HepG2 (cell line): ENCODE results near the gene MAP4K3. TPM values are rescaled to one million over a fixed set of nuclear protein-coding genes. Genes with fewer than 3 reads are reported as not detected.
A peak's percentile ranks its signal among the peaks of the same experiment; 100 is the strongest.

Source experiments
- ATAC-seq: fragments of 200-7000 bp; cut with Tn5 transposase; 3 replicates; pipeline ENCODE4 v1.9.1; 2020; ENCODE audit warnings: mild to moderate bottlenecking, moderate library complexity
- BruUV-seq: library from RNA; stranded (reverse); fragments of 400-500 nt; replicated peaks from 2 replicates; lab custom pipeline; 2021; lab: Mats Ljungman, UMichigan
- CTCF ChIA-PET: fragments of 300-600 bp; formaldehyde crosslinking; extraction: SDS; loops from one replicate; lab custom pipeline; 2021; ENCODE audit warnings: low total read pairs, inconsistent platforms, low intra/inter-chr PET ratio; lab: Yijun Ruan, JAX
- POLR2A ChIA-PET: fragments of 350-600 bp; sonication (Branson Sonifier 250); formaldehyde crosslinking; loops from one replicate; lab custom pipeline; 2020; ENCODE audit warnings: antibody characterized with exemption, inconsistent platforms; lab: Yijun Ruan, JAX
- DNase-seq: peaks from one replicate; pipeline ENCODE4 v3.0.0-alpha.2; 2015; ENCODE audit warnings: low spot score
- FAIRE-seq: peaks from 3 replicates; lab custom pipeline; 2011; peaks lifted over from hg19 to GRCh38; lab: Jason Lieb, UNC
- H2AFZ ChIP-seq: one replicate; pipeline ENCODE4 v1.6.1; 2011; ENCODE audit warnings: low read length, inconsistent platforms
- H3K27ac ChIP-seq: fragments of 300-600 bp; 3 replicates; pipeline ENCODE4 v1.8.0; 2011; ENCODE audit warnings: mixed run types, mild to moderate bottlenecking, mixed read lengths, low read length, inconsistent platforms; ENCODE audit not compliant: insufficient read depth; ENCODE audit errors: extremely low read length
- H3K27me3 ChIP-seq, 2 experiments: fragments of 200-600 bp in 1 of 2; 2 replicates in 1 of 2; 3 replicates in 1 of 2; pipeline versions ENCODE4 v1.6.0 to v1.8.0; 2011; ENCODE audit warnings: low read length in 2 of 2, mild to moderate bottlenecking in 2 of 2, moderate library complexity in 2 of 2, inconsistent platforms in 1 of 2; ENCODE audit not compliant: insufficient read depth in 2 of 2, control insufficient read depth in 1 of 2
- H3K36me3 ChIP-seq, 2 experiments: fragments of 200-600 bp in 1 of 2; replicated peaks in 1 of 2; 2 replicates in 1 of 2; 3 replicates in 1 of 2; pipeline versions ENCODE4 v1.5.1 to v1.8.0; 2011; ENCODE audit warnings: low read length in 2 of 2, inconsistent platforms in 1 of 2; ENCODE audit not compliant: insufficient read depth in 2 of 2, control insufficient read depth in 1 of 2
- H3K4me1 ChIP-seq: 2 replicates; pipeline ENCODE4 v1.5.1; 2012; ENCODE audit warnings: low read length, inconsistent platforms; ENCODE audit not compliant: insufficient read depth
- H3K4me2 ChIP-seq: 2 replicates; pipeline ENCODE4 v1.6.0; 2011; ENCODE audit warnings: low read depth, low read length, inconsistent platforms
- H3K4me3 ChIP-seq, 3 experiments: fragments of 200-600 bp in 1 of 3; sonication (generic), shearing (Covaris generic) in 1 of 3; replicated peaks in 1 of 3; 2 replicates each; pipeline ENCODE4 v1.5.1; 2011 to 2016; ENCODE audit warnings: low read length in 3 of 3, inconsistent platforms in 2 of 3, low read depth in 2 of 3, mild to moderate bottlenecking in 2 of 3, control low read depth in 1 of 3, mixed read lengths in 1 of 3; ENCODE audit not compliant: insufficient read depth in 1 of 3
- H3K79me2 ChIP-seq: one replicate; pipeline ENCODE4 v1.6.1; 2011; ENCODE audit warnings: low read length, inconsistent platforms; ENCODE audit not compliant: insufficient read depth
- H3K9ac ChIP-seq: 2 replicates; pipeline ENCODE4 v1.6.0; 2011; ENCODE audit warnings: mild to moderate bottlenecking, low read depth, low read length, inconsistent platforms; ENCODE audit not compliant: insufficient read depth
- H3K9me3 ChIP-seq: 2 replicates; pipeline ENCODE4 v1.5.1; 2012; ENCODE audit warnings: mild to moderate bottlenecking, low read length
- H4K20me1 ChIP-seq: 2 replicates; pipeline ENCODE4 v1.6.0; 2011; ENCODE audit warnings: inconsistent platforms, mild to moderate bottlenecking, low read length, moderate library complexity; ENCODE audit not compliant: insufficient read depth
- ATAD3A ChIP-seq: sonication (generic); formaldehyde crosslinking; IDR thresholded peaks from 2 replicates; pipeline ENCODE4 v1.4.0; 2020; ENCODE audit warnings: missing genetic modification reagents
- CBFB ChIP-seq: sonication (generic); formaldehyde crosslinking; IDR thresholded peaks from 2 replicates; pipeline ENCODE4 v1.4.0; 2020; ENCODE audit warnings: missing genetic modification reagents
- GABPB1 ChIP-seq: IDR thresholded peaks from 2 replicates; pipeline ENCODE4 v1.6.1; 2016; ENCODE audit warnings: mild to moderate bottlenecking, missing genetic modification reagents, moderate library complexity, missing compliant biosample characterization
- HMG20A ChIP-seq: IDR thresholded peaks from 2 replicates; pipeline ENCODE4 v1.6.1; 2016; ENCODE audit warnings: borderline replicate concordance
- ISL2 ChIP-seq: sonication (generic); formaldehyde crosslinking; IDR thresholded peaks from 2 replicates; pipeline ENCODE4 v1.5.0; 2020; ENCODE audit warnings: missing genetic modification reagents
- ZNF629 ChIP-seq: sonication (generic); formaldehyde crosslinking; conservative IDR thresholded peaks from 2 replicates; pipeline ENCODE4 v1.5.0; 2020; ENCODE audit warnings: missing genetic modification reagents
- WGBS: methylation state at CpG from one replicate; pipeline ENCODE4 v1.1.6; 2017; ENCODE audit warnings: low lambda C conversion rate; 5-methylcytosine and 5-hydroxymethylcytosine counted together
- in situ Hi-C: cut with HindIII; loops from 2 replicates; pipeline ENCODE4 v1.10.0; 2017; ENCODE audit warnings: low pct_unique_long_range_greater_than_20kb; ENCODE audit not compliant: extremely low pct_ligation_motif_present
- intact Hi-C: fragments of 100-400 bp; cut with micrococcal nuclease; formaldehyde crosslinking; loops from one replicate; pipeline ENCODE4 v1.10.0; 2022; ENCODE audit not compliant: unreplicated experiment
- polyA plus RNA-seq, 8 experiments: library from polyadenylated mRNA; depleted of rRNA in 3 of 8; stranded (reverse) in 7 of 8; unstranded in 1 of 8; fragments of >200 nt; fragmentation: Illumina TruSeq in 4 of 8; extraction: Trizol in 4 of 8; gene quantifications; 2 replicates each; pipeline versions ENCODE4 v1.2.1 to v1.2.3, GENCODE V29; 2011 to 2016; ENCODE audit warnings: low read depth in 4 of 8, missing spikeins in 1 of 8, mixed read lengths in 1 of 8; ENCODE audit not compliant: insufficient read depth in 1 of 8
- total RNA-seq, 5 experiments: library from RNA; depleted of rRNA; stranded (reverse); fragments of >200 nt; fragmentation: Illumina TruSeq; extraction: Trizol; gene quantifications; 2 replicates each; pipeline ENCODE4 v1.2.3, GENCODE V29; 2016; ENCODE audit warnings: low read depth in 1 of 5
- TF ChIP-seq, protein P1 (sequence below): IDR thresholded peaks from 2 replicates; pipeline ENCODE4 v1.6.1; 2016; ENCODE audit warnings: missing genetic modification reagents, missing compliant biosample characterization

Gene MAP4K3
- total and polyA plus RNA-seq, 2 of the 13 experiments (the other 11 are each of a cell fraction or from before 2014, with no cell fraction given), result 45.9 to 53.2 TPM

DNA sequence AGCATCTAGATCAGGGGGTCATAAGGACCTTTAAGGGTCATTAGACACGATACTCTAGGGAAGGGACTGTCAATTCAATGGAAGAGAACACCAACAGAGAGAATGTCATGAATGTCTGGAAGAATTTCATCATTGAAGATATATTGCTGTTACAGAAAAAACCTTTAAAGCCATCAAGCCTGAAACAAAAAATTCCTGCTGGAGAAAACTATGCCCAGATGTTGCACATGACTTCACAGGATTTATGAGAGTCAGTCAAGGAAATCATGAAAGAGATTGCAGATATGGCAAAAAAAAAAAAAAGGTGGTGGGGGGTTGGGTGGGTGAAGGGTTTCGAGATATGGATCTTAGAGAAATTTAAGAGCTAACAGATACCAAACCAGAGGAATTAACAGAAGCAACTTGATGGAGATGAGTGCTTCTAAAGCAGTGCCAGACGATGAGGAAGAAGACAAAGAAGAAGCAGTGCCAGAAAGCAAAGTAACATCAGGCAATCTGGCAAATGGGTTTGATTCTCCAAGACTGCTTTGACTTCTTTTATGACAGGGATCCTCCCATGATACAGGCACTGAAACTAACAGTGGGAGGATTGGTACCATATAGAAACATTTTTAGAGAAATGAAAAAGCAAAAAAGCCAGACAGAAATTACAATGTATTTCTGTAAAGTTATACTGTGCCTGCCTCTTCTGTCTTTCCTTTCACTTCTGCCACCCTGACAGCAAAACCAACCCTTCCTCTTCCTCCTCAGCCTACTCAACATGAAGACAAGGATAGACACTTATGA is 28.5 kb downstream of the MAP4K3 start:
- H3K9me3 ChIP-seq, result no peaks in the 10 kb centered on the region
- intact Hi-C loops (no loop called here), in situ Hi-C loops (no loop called here)
- WGBS, result 84% methylated on average over 3 of the region's 3 CpGs
- peaks cover 87% of the 10 kb centered on the region for H3K4me1 ChIP-seq
- POLR2A ChIA-PET, result interaction anchor here (1.6 kb wide), 1 partner anchor 9 kb away, joined by 3 read pairs; no protein-coding TSS in a partner anchor
- no peak overlapping the region for H3K4me3 ChIP-seq
- peaks cover 87% of the 10 kb centered on the region for H4K20me1 ChIP-seq
- no peaks in the 10 kb centered on the region for H3K27me3 ChIP-seq
- CTCF ChIA-PET, result no interaction called here
- 0 out of 2 replicates have a peak overlapping the region, but pooled peaks have one; percentile 8 for H3K4me2 ChIP-seq
- no TSS peak for BruUV-seq
- H2AFZ ChIP-seq, result no peak overlapping the region
- FAIRE-seq (no peak), DNase-seq (no peak), ATAC-seq (no peak)
- H3K27ac ChIP-seq, result peak overlapping the region; percentile 4
- H3K79me2 ChIP-seq, result peaks cover 100% of the 10 kb centered on the region
- peaks cover 2 to 4% of the 10 kb centered on the region in 2 experiments; a peak in 4 of 5 replicates for H3K36me3 ChIP-seq
- TF ChIP-seq ATAD3A (CRISPR knock-in tag), result no peak
- TF ChIP-seq CBFB (CRISPR knock-in tag), result no peak
- TF ChIP-seq, protein P1, sequence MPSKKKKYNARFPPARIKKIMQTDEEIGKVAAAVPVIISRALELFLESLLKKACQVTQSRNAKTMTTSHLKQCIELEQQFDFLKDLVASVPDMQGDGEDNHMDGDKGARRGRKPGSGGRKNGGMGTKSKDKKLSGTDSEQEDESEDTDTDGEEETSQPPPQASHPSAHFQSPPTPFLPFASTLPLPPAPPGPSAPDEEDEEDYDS (CRISPR knock-in tag), result no peak
- no peak for TF ChIP-seq HMG20A (CRISPR knock-in tag)
- TF ChIP-seq GABPB1 (CRISPR knock-in tag), result no peak
- TF ChIP-seq ZNF629 (CRISPR knock-in tag), result peak; percentile 75
- TF ChIP-seq ISL2 (CRISPR knock-in tag), result no peak
- H3K9ac ChIP-seq, result no peak overlapping the region
